DOHH2 (cell line): ENCODE measurements around the gene PNPLA8.

ENCODE experiments used
- H3F3A ChIP-seq: fragments of 200-600 bp; sonication (generic), shearing (Covaris generic); 2 replicates; pipeline ENCODE4 v1.6.0; 2016; ENCODE audit warnings: antibody characterized with exemption, mild to moderate bottlenecking; ENCODE audit not compliant: control insufficient read depth, insufficient read depth
- H3K27ac ChIP-seq: fragments of 200-600 bp; sonication (generic); 2 replicates; pipeline ENCODE4 v1.5.1; 2014; ENCODE audit warnings: low read depth, mild to moderate bottlenecking, low read length, moderate library complexity
- H3K27me3 ChIP-seq: fragments of 200-600 bp; sonication (generic); 2 replicates; pipeline ENCODE4 v1.6.1; 2014; ENCODE audit warnings: mild to moderate bottlenecking, low read length, mixed read lengths; ENCODE audit not compliant: control insufficient read depth
- H3K36me3 ChIP-seq: fragments of 200-600 bp; sonication (generic); 2 replicates; pipeline ENCODE4 v1.6.1; 2014; ENCODE audit warnings: mild to moderate bottlenecking, low read length, moderate library complexity, mixed read lengths; ENCODE audit not compliant: control insufficient read depth
- H3K4me1 ChIP-seq: fragments of 200-600 bp; sonication (generic); 2 replicates; pipeline ENCODE4 v1.6.1; 2014; ENCODE audit warnings: mild to moderate bottlenecking, low read length, mixed read lengths; ENCODE audit not compliant: control insufficient read depth
- H3K4me2 ChIP-seq: fragments of 200-600 bp; sonication (generic); 2 replicates; pipeline ENCODE4 v1.6.0; 2014; ENCODE audit warnings: mild to moderate bottlenecking, low read length, moderate library complexity
- H3K4me3 ChIP-seq: fragments of 200-600 bp; sonication (generic); 2 replicates; pipeline ENCODE4 v1.5.1; 2014; ENCODE audit warnings: mild to moderate bottlenecking, low read length, mixed read lengths
- H3K79me2 ChIP-seq: fragments of 200-600 bp; sonication (generic); 2 replicates; pipeline ENCODE4 v1.6.1; 2014; ENCODE audit warnings: mild to moderate bottlenecking, low read length, mixed read lengths; ENCODE audit not compliant: control insufficient read depth
- H3K9me2 ChIP-seq: fragments of 200-600 bp; sonication (generic); replicated peaks from 2 replicates; pipeline ENCODE4 v1.6.1; 2014; ENCODE audit warnings: mild to moderate bottlenecking, low read length, mixed read lengths; ENCODE audit not compliant: control insufficient read depth
- H3K9me3 ChIP-seq: fragments of 200-600 bp; sonication (generic); 2 replicates; pipeline ENCODE4 v1.6.1; 2014; ENCODE audit warnings: antibody characterized with exemption, low read length, mixed read lengths; ENCODE audit not compliant: control insufficient read depth, insufficient read depth
- H4K20me1 ChIP-seq: fragments of 200-600 bp; sonication (generic); 2 replicates; pipeline ENCODE4 v1.6.0; 2014; ENCODE audit warnings: low read depth, mild to moderate bottlenecking, antibody characterized with exemption, low read length, moderate library complexity; ENCODE audit not compliant: control insufficient read depth, insufficient read depth
- CTCF ChIP-seq: fragments of 200-600 bp; sonication (generic); IDR thresholded peaks from one replicate; pipeline ENCODE4 v1.5.1; 2014; ENCODE audit warnings: antibody characterized with exemption, mild to moderate bottlenecking, low read depth, low read length; ENCODE audit not compliant: poor library complexity, severe bottlenecking
- EZH2phosphoT487 ChIP-seq: fragments of 200-600 bp; sonication (generic); IDR thresholded peaks from 2 replicates; pipeline ENCODE4 v1.6.1; 2017; ENCODE audit warnings: borderline replicate concordance, mild to moderate bottlenecking, antibody characterized with exemption, low read length, moderate library complexity, mixed read lengths

The PNPLA8 gene

DNA sequence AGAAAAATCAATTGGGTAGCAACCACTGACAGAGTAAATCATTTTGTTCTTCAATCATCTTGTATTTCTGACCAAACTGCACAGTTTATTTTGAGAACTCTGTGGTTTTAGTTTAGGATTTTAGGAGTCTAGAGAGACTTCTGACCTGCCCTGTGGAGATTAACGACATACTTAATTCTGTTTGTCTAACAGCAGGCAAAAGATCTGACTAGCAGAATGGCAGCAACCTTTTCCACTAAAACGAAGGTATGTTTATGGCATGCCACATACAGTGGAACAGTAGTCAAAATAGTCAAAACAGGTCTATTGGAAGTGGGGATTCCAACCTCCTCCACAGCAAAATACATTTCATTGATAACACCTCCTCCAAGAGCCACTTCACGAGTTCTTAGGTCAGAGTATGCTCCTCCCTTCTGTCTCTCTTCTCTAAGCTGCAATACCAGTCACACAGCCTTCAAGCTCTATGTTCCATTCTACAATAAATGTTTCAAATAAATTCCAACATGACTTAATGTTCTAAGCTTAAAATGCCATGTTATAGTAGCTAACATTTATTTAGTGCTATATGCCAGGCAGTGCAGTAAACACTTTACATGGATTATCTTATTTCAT is 104.1 kb downstream of the PNPLA8 start:
- Histone ChIP-seq H3F3A (peaks cover 5% of the 10 kb centered on the region), H3K79me2 (no peaks in the 10 kb centered on the region), H4K20me1 (peaks cover 3% of the 10 kb centered on the region; the same call in 1 of the 2 replicates), H3K4me3 (no peak overlapping the region), H3K36me3 (no peaks in the 10 kb centered on the region), H3K9me3 (no peaks in the 10 kb centered on the region), H3K9me2 (no peaks in the 10 kb centered on the region), H3K27me3 (peaks cover 85% of the 10 kb centered on the region), H3K4me1 (peaks cover 14% of the 10 kb centered on the region), H3K4me2 (no peak overlapping the region), H3K27ac (no peak overlapping the region)
- TF ChIP-seq EZH2phosphoT487 = no peak
- TF ChIP-seq CTCF = no peak
